Activated B cell treated with CpG ODN at 0.5 μM for 24 hours (primary cell): ENCODE data around the gene ADGRB2. TPM values are rescaled to one million over a fixed set of nuclear protein-coding genes. Genes with fewer than 3 reads are reported as not detected.

Experiments
- ATAC-seq: fragments of 200-7000 bp; cut with Tn5 transposase; one replicate; pipeline ENCODE4 v1.10.0; 2021; ENCODE audit warnings: low read depth, mild to moderate bottlenecking, moderate library complexity
- CTCF ChIA-PET: fragments of 350-600 bp; sonication (Branson Sonifier 250); formaldehyde crosslinking; loops from one replicate; lab custom pipeline; 2021; ENCODE audit warnings: antibody characterized with exemption; lab: Charles Lee
- POLR2A ChIA-PET: fragments of 350-600 bp; sonication (Branson Sonifier 250); formaldehyde crosslinking; loops from one replicate; lab custom pipeline; 2021; ENCODE audit warnings: antibody characterized with exemption; lab: Charles Lee
- DNase-seq: peaks from one replicate; pipeline ENCODE4 v3.0.0; 2022
- H3K27ac Mint-ChIP-seq: one replicate; pipeline ENCODE4 v1.8.0; 2020; ENCODE audit warnings: mixed read lengths
- H3K27me3 Mint-ChIP-seq: one replicate; pipeline ENCODE4 v1.8.0; 2021; ENCODE audit warnings: mixed read lengths
- H3K36me3 Mint-ChIP-seq: one replicate; pipeline ENCODE4 v1.8.0; 2021; ENCODE audit warnings: low read depth, mixed read lengths
- H3K4me1 Mint-ChIP-seq: one replicate; pipeline ENCODE4 v1.8.0; 2021; ENCODE audit warnings: mixed read lengths
- H3K4me3 Mint-ChIP-seq: one replicate; pipeline ENCODE4 v1.8.0; 2020; ENCODE audit warnings: mild to moderate bottlenecking, mixed read lengths
- H3K9me3 Mint-ChIP-seq: one replicate; pipeline ENCODE4 v1.8.0; 2020; ENCODE audit warnings: mixed read lengths
- intact Hi-C: fragments of 100-400 bp; cut with micrococcal nuclease; formaldehyde crosslinking; loops from one replicate; pipeline ENCODE4 v1.15.1; 2024
- total RNA-seq: library from RNA; stranded (reverse); gene quantifications from 2 replicates; pipeline ENCODE4 v1.2.3, GENCODE V29; 2022
- TF ChIP-seq, protein P1 (sequence below): fragments of 200-600 bp; IDR thresholded peaks from one replicate; pipeline ENCODE4 v1.8.0; 2022; ENCODE audit warnings: antibody characterized with exemption, mild to moderate bottlenecking

The ADGRB2 gene
- total RNA-seq, 1 donor from 2014 or later, result 6.3 TPM

DNA sequence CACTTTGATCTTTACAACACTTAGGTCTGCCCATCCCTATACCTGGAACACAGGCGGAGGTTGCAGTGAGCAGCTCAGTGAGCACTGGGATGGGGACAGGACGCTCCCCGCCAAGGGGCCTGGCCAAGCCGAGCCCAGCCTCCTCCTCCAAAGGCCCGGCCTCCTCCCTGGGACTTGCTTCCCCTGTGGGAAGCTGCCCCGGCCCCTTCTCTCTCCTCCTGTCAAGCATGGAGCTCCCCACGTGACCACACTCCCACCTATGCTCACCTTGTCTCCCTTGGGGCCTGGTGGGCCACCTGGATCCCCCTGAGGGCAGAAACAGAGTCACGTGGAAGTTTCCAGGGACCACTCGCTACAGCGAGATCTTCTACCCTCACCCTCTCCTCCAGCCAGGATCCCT is 73.2 kb downstream of the ADGRB2 start:
- intact Hi-C loops, result no loop called here
- Mint-ChIP-seq H3K27me3 (peaks cover 22% of the 10 kb centered on the region), H3K9me3 (no peaks in the 10 kb centered on the region), H3K4me3 (no peak overlapping the region), H3K4me1 (no peaks in the 10 kb centered on the region), H3K36me3 (no peaks in the 10 kb centered on the region), H3K27ac (no peak overlapping the region)
- ATAC-seq (no peak), DNase-seq (no peak)
- TF ChIP-seq, protein P1, sequence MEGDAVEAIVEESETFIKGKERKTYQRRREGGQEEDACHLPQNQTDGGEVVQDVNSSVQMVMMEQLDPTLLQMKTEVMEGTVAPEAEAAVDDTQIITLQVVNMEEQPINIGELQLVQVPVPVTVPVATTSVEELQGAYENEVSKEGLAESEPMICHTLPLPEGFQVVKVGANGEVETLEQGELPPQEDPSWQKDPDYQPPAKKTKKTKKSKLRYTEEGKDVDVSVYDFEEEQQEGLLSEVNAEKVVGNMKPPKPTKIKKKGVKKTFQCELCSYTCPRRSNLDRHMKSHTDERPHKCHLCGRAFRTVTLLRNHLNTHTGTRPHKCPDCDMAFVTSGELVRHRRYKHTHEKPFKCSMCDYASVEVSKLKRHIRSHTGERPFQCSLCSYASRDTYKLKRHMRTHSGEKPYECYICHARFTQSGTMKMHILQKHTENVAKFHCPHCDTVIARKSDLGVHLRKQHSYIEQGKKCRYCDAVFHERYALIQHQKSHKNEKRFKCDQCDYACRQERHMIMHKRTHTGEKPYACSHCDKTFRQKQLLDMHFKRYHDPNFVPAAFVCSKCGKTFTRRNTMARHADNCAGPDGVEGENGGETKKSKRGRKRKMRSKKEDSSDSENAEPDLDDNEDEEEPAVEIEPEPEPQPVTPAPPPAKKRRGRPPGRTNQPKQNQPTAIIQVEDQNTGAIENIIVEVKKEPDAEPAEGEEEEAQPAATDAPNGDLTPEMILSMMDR, result no peak
- ChIA-PET CTCF (no interaction called here), POLR2A (no interaction called here)

GRCh38 chr1:31689854-31690253 is 74.3 kb downstream of the ADGRB2 start:
- H3K9me3 Mint-ChIP-seq, result no peaks in the 10 kb centered on the region
- no peaks in the 10 kb centered on the region for H3K4me1 Mint-ChIP-seq
- TF ChIP-seq, protein P1, result no peak
- H3K4me3 Mint-ChIP-seq, result no peak overlapping the region
- peaks cover 24% of the 10 kb centered on the region for H3K27me3 Mint-ChIP-seq
- no peak for ATAC-seq
- intact Hi-C loops, result no loop called here
- no peak overlapping the region for H3K27ac Mint-ChIP-seq
- DNase-seq, result no peak
- no peaks in the 10 kb centered on the region for H3K36me3 Mint-ChIP-seq
- POLR2A ChIA-PET, result no interaction called here
- CTCF ChIA-PET, result no interaction called here

DNA sequence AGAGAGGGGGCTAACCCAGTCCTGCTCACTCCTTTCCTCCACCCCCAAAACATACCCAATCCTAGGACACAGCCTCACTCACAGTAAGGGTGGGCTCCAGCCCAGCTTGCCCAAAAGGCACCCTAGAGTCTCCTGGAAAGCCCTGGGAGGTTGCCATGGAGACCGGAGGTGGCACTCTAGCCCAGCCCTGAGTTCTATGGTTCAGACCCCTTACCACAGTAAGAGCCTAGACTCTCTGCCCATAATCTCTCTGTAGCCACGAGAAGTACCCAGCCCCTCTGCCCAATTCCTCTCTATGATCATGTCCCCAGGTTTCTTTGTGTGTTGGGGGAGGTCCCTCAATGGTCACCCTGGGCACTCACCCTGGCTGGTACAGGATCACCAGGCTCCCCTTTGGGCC is 74.8 kb downstream of the ADGRB2 start:
- intact Hi-C loops, result no loop called here
- no peak for ATAC-seq
- Mint-ChIP-seq H3K36me3 (no peaks in the 10 kb centered on the region), H3K9me3 (no peaks in the 10 kb centered on the region), H3K4me1 (no peaks in the 10 kb centered on the region), H3K27me3 (peaks cover 26% of the 10 kb centered on the region), H3K27ac (no peak overlapping the region), H3K4me3 (no peak overlapping the region)
- no peak for DNase-seq
- POLR2A ChIA-PET, result no interaction called here
- TF ChIP-seq, protein P1, result no peak
- CTCF ChIA-PET, result no interaction called here

DNA sequence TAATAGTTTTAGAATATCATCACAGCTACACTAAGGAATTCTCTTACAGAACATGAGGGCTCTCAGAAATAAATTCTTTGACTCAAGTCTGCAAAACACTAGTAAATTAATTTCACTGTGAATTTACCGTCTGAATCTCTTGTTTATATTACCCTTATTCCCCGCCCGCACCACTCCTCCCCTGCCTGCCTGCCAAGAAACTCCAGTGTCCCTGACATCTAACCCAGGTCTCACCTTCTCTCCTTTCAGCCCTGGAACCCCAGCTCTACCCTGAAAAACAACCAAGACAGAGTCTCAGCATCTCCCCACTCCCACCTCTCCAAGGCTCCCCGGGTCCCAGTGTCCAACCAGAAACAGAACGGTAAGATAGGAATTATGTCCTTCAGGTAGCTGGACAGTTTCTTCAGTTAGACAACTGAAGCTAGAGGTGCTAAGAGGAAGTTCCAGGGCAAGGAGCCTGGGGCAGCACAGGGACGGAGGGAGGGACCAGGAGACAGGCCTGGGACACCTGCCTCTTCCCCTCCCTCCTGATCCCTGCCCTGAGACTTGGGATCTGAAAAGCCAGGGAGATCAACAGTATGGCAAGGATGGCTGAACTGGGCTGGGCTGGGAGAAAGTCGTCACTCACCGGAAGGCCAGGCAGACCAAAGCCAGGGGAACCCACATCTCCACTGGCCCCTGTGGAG is 75.8 kb downstream of the ADGRB2 start:
- H3K4me1 Mint-ChIP-seq, result no peaks in the 10 kb centered on the region
- ATAC-seq (no peak), DNase-seq (no peak)
- ChIA-PET POLR2A (no interaction called here), CTCF (no interaction called here)
- H3K4me3 Mint-ChIP-seq, result no peak overlapping the region
- no peaks in the 10 kb centered on the region for H3K9me3 Mint-ChIP-seq
- TF ChIP-seq, protein P1, result no peak
- H3K27me3 Mint-ChIP-seq, result peaks cover 26% of the 10 kb centered on the region
- H3K27ac Mint-ChIP-seq, result no peak overlapping the region
- no peaks in the 10 kb centered on the region for H3K36me3 Mint-ChIP-seq
- intact Hi-C loops, result no loop called here

DNA sequence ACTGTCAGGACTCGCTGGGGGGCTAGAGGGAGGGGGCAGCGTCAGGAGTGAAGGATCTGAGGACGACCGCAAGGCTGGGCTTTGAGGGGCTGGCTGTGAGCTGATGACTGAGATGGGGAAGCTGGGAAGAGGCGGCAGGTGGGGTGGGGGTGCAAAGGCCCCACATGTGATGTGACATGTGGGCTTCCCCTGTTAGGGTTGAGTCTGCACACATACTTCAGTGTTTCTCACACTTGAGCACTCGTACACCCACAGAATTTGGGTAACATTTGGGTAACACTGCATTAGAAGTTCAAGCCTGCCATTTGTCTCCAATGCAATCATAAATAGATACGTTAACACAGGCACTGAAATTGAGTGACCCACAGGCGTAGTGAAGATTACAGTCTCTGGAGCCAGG is 76.5 kb downstream of the ADGRB2 start:
- Mint-ChIP-seq H3K4me3 (no peak overlapping the region), H3K4me1 (no peaks in the 10 kb centered on the region), H3K36me3 (no peaks in the 10 kb centered on the region), H3K9me3 (no peaks in the 10 kb centered on the region), H3K27ac (no peak overlapping the region), H3K27me3 (peaks cover 26% of the 10 kb centered on the region)
- no peak for DNase-seq
- peak; percentile 42 for ATAC-seq
- TF ChIP-seq, protein P1, result no peak
- ChIA-PET POLR2A (no interaction called here), CTCF (no interaction called here)
- intact Hi-C loops, result no loop called here
